Measurements from ENCODE around the gene SLC35G3.

DNA sequence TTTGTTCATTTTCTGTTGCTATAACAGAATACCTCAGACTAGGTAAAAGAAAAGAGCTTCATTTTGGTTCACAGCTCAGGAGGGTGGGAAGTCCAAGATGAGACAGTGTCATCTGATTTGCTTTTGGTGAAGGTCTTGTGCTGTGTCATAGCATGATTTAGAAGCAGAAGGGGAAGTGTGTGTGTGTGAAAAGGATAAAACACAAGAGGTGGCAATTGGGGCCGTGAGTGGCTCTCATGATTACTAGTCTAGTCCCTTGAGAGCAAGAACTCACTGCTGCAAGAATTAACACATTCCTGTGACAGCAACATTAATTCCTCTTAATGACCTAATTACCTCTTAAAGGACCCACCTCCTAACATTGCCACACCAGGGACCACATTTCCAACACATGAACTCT, 8.3 kb downstream of the SLC35G3 start:
- no peak for TF ChIP-seq POLR2A (IDR thresholded peaks at IDR 0.05)
- TF ChIP-seq, protein P1, sequence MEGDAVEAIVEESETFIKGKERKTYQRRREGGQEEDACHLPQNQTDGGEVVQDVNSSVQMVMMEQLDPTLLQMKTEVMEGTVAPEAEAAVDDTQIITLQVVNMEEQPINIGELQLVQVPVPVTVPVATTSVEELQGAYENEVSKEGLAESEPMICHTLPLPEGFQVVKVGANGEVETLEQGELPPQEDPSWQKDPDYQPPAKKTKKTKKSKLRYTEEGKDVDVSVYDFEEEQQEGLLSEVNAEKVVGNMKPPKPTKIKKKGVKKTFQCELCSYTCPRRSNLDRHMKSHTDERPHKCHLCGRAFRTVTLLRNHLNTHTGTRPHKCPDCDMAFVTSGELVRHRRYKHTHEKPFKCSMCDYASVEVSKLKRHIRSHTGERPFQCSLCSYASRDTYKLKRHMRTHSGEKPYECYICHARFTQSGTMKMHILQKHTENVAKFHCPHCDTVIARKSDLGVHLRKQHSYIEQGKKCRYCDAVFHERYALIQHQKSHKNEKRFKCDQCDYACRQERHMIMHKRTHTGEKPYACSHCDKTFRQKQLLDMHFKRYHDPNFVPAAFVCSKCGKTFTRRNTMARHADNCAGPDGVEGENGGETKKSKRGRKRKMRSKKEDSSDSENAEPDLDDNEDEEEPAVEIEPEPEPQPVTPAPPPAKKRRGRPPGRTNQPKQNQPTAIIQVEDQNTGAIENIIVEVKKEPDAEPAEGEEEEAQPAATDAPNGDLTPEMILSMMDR (IDR thresholded peaks at IDR 0.05) = no peak
